Activated naive CD8-positive, alpha-beta T cell treated with anti-CD3 and anti-CD28 coated beads for 36 hours (primary cell): ENCODE data around the gene RSL1D1. TPM values are rescaled to one million over a fixed set of nuclear protein-coding genes. Genes with fewer than 3 reads are reported as not detected.
"Not testable (repeated sequence)": the region's sequence is repeated elsewhere in the genome, so short reads cannot be mapped to it uniquely, and the experiment has no call there.

ENCODE experiments used
- DNase-seq: peaks from one replicate; pipeline ENCODE4 v3.0.0; 2021
- H3K27ac Mint-ChIP-seq: one replicate; pipeline ENCODE4 v1.8.0; 2022; ENCODE audit warnings: mild to moderate bottlenecking, moderate library complexity, mixed read lengths
- H3K27me3 Mint-ChIP-seq: one replicate; pipeline ENCODE4 v1.8.0; 2022; ENCODE audit warnings: mild to moderate bottlenecking, mixed read lengths
- H3K36me3 Mint-ChIP-seq: one replicate; pipeline ENCODE4 v1.8.0; 2021; ENCODE audit warnings: mild to moderate bottlenecking, mixed read lengths
- H3K4me1 Mint-ChIP-seq: one replicate; pipeline ENCODE4 v1.8.0; 2021; ENCODE audit warnings: mixed read lengths
- H3K4me3 Mint-ChIP-seq: one replicate; pipeline ENCODE4 v1.8.0; 2022; ENCODE audit warnings: mild to moderate bottlenecking, moderate library complexity, mixed read lengths
- H3K9me3 Mint-ChIP-seq: one replicate; pipeline ENCODE4 v1.8.0; 2022; ENCODE audit warnings: mixed read lengths
- total RNA-seq, 2 experiments: library from RNA; stranded (reverse); gene quantifications; one replicate each; pipeline ENCODE4 v1.2.3, GENCODE V29; 2021

Gene RSL1D1
- total RNA-seq, 2 experiments from 2014 or later, result 434 to 441 TPM

- H3K27me3 Mint-ChIP-seq, result no peaks in the 10 kb centered on the region
- no peaks in the 10 kb centered on the region for H3K4me1 Mint-ChIP-seq
- H3K36me3 Mint-ChIP-seq, result no peaks in the 10 kb centered on the region
- H3K4me3 Mint-ChIP-seq, result no peak overlapping the region
- H3K9me3 Mint-ChIP-seq, result no peaks in the 10 kb centered on the region
- H3K27ac Mint-ChIP-seq, result no peak overlapping the region
- DNase-seq, result no peak
Measured at GRCh38 chr16:11828696-11829095, 22.6 kb downstream of the RSL1D1 start.

GRCh38 chr16:11825520-11826165 is 25.7 kb downstream of the RSL1D1 start:
- DNase-seq, H3K36me3 Mint-ChIP-seq, H3K4me1 Mint-ChIP-seq, H3K27ac Mint-ChIP-seq, H3K4me3 Mint-ChIP-seq, H3K27me3 Mint-ChIP-seq, H3K9me3 Mint-ChIP-seq: not testable (repeated sequence)

GRCh38 chr16:11824362-11824761 is 27.0 kb downstream of the RSL1D1 start:
- Mint-ChIP-seq H3K4me3 (no peak overlapping the region), H3K27me3 (no peaks in the 10 kb centered on the region), H3K27ac (no peak overlapping the region), H3K9me3 (no peaks in the 10 kb centered on the region), H3K4me1 (no peaks in the 10 kb centered on the region), H3K36me3 (no peaks in the 10 kb centered on the region)
- DNase-seq, result no peak

GRCh38 chr16:11823645-11824044 is 27.7 kb downstream of the RSL1D1 start:
- not testable (repeated sequence) for H3K4me3 Mint-ChIP-seq, H3K4me1 Mint-ChIP-seq, H3K36me3 Mint-ChIP-seq, H3K27ac Mint-ChIP-seq, H3K27me3 Mint-ChIP-seq, DNase-seq, H3K9me3 Mint-ChIP-seq

GRCh38 chr16:11819798-11820197 is 31.5 kb downstream of the RSL1D1 start:
- H3K27ac Mint-ChIP-seq, result no peak overlapping the region
- H3K27me3 Mint-ChIP-seq, result no peaks in the 10 kb centered on the region
- no peak for DNase-seq
- no peaks in the 10 kb centered on the region for H3K9me3 Mint-ChIP-seq
- no peak overlapping the region for H3K4me3 Mint-ChIP-seq
- H3K4me1 Mint-ChIP-seq, result no peaks in the 10 kb centered on the region
- H3K36me3 Mint-ChIP-seq, result no peaks in the 10 kb centered on the region

- H3K27me3 Mint-ChIP-seq, DNase-seq, H3K4me1 Mint-ChIP-seq, H3K36me3 Mint-ChIP-seq, H3K4me3 Mint-ChIP-seq, H3K27ac Mint-ChIP-seq, H3K9me3 Mint-ChIP-seq: not testable (repeated sequence)
Measured at GRCh38 chr16:11818970-11819369, 32.4 kb downstream of the RSL1D1 start.

DNA sequence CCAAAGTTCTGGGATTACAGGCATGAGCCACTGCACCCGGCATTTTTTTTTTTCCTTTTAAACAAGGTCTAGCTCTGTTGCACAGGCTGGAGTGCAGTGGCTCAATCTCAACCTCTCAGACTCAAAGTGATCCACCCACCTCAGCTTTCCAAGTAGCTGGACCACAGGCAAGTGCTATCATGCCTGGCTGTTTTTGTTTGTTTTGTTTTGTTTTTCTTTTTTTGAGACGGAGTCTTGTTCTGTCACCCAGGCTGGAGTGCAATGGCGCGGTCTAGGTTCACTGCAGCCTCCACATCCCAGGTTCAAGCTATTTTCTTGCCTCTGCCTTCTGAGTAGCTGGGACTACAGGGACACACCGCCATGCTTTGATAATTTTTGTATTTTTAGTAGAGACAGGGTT is 35.2 kb downstream of the RSL1D1 start:
- no peak overlapping the region for H3K27ac Mint-ChIP-seq
- no peak for DNase-seq
- H3K4me3 Mint-ChIP-seq, result no peak overlapping the region

DNA sequence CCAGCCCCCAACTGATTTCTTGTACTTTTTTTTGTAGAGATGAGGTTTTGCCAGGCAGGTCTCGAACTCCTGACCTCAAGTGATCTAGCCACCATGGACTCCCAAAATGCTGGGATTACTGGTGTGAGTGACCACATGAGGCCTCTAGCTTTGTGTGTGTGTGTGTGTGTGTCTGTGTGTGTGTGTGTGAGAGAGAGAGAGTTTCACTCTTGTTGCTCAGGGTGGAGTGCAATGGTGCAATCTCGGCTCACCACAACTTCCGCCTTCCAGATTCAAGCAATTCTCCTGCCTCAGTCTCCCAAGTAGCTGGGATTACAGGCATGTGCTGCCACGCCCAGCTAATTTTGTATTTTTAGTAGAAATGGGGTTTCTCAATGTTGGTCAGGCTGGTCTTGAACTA is 36.5 kb downstream of the RSL1D1 start:
- not testable (repeated sequence) for H3K9me3 Mint-ChIP-seq, H3K27me3 Mint-ChIP-seq, DNase-seq, H3K4me1 Mint-ChIP-seq, H3K4me3 Mint-ChIP-seq, H3K36me3 Mint-ChIP-seq, H3K27ac Mint-ChIP-seq

More for the DNA sequence above, 35.2 kb downstream of the RSL1D1 start:
- H3K36me3 Mint-ChIP-seq, result no peaks in the 10 kb centered on the region
- no peaks in the 10 kb centered on the region for H3K9me3 Mint-ChIP-seq
- H3K27me3 Mint-ChIP-seq, result no peaks in the 10 kb centered on the region
- H3K4me1 Mint-ChIP-seq, result no peaks in the 10 kb centered on the region

GRCh38 chr16:11806721-11807120 is 44.6 kb downstream of the RSL1D1 start:
- H3K4me1 Mint-ChIP-seq, result peaks cover 11% of the 10 kb centered on the region
- H3K4me3 Mint-ChIP-seq, result no peak overlapping the region
- no peak for DNase-seq
- H3K9me3 Mint-ChIP-seq, result no peaks in the 10 kb centered on the region
- H3K27ac Mint-ChIP-seq, result no peak overlapping the region
- H3K36me3 Mint-ChIP-seq, result no peaks in the 10 kb centered on the region
- no peaks in the 10 kb centered on the region for H3K27me3 Mint-ChIP-seq

- Mint-ChIP-seq H3K4me1 (peaks cover 18% of the 10 kb centered on the region), H3K36me3 (no peaks in the 10 kb centered on the region), H3K4me3 (no peak overlapping the region), H3K27ac (no peak overlapping the region), H3K9me3 (no peaks in the 10 kb centered on the region), H3K27me3 (no peaks in the 10 kb centered on the region)
- no peak for DNase-seq
Measured at GRCh38 chr16:11805556-11805955, 45.8 kb downstream of the RSL1D1 start.

DNA sequence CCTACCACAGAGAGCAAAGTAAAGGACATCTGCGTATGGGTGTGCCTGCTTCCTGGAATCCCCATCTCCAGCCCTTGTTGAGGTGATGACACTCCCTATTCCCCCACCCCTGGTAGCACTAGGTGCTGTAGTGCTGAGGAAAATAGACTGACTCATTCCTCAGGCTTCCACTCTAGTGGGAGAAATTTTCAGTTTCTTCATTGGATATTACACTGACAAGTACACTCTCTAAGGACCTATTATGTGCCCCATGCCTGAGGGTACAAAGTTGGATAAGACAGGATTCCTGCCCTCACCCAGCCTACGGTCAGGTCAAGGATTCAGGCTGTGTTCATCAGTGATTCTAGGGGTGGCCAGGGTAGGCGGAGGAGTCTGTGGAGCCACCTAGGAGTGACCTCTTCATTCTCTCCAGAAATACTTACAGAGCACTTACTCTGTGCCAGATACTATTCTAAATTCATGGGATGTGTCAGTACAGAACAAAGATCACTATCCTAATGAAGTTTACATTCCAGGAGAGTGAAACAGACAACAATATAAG is 49.8 kb downstream of the RSL1D1 start:
- peaks cover 35% of the 10 kb centered on the region for H3K4me1 Mint-ChIP-seq
- no peak for DNase-seq
- no peaks in the 10 kb centered on the region for H3K9me3 Mint-ChIP-seq
- peaks cover 9% of the 10 kb centered on the region for H3K36me3 Mint-ChIP-seq
- no peak overlapping the region for H3K4me3 Mint-ChIP-seq
- no peak overlapping the region for H3K27ac Mint-ChIP-seq
- H3K27me3 Mint-ChIP-seq, result no peaks in the 10 kb centered on the region

- no peak for DNase-seq
- H3K27me3 Mint-ChIP-seq, result no peaks in the 10 kb centered on the region
- peak overlapping the region; percentile 50 for H3K27ac Mint-ChIP-seq
- H3K9me3 Mint-ChIP-seq, result no peaks in the 10 kb centered on the region
- H3K36me3 Mint-ChIP-seq, result peaks cover 17% of the 10 kb centered on the region
- peak overlapping the region; percentile 93 for H3K4me3 Mint-ChIP-seq
- peaks cover 43% of the 10 kb centered on the region for H3K4me1 Mint-ChIP-seq
Measured at GRCh38 chr16:11800382-11800718, 51.0 kb downstream of the RSL1D1 start.

- H3K27ac Mint-ChIP-seq, result peak overlapping the region; percentile 82
- peaks cover 49% of the 10 kb centered on the region for H3K4me1 Mint-ChIP-seq
- no peaks in the 10 kb centered on the region for H3K9me3 Mint-ChIP-seq
Measured at GRCh38 chr16:11799509-11800381, 51.6 kb downstream of the RSL1D1 start.

DNA sequence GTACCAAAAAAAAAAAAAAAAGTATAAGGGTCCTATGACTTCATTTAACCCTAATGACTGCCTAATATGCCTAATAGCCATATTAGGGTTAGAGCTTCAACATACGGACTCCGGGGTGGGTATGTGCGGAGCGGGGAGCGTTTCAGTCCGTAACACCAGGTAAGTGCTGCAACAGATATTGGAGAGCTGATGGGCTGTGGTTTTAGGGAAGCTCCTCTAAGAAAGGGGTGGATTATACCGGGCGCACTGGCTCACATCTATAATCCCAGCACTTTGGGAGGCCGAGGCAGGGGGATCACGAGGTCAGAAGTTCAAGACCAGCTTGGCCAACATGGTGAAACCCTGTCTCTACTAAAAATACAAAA is 52.3 kb downstream of the RSL1D1 start:
- Mint-ChIP-seq H3K9me3 (no peaks in the 10 kb centered on the region), H3K27me3 (no peaks in the 10 kb centered on the region), H3K4me3 (peak overlapping the region; percentile 93), H3K36me3 (peaks cover 29% of the 10 kb centered on the region), H3K27ac (peak overlapping the region; percentile 14), H3K4me1 (peaks cover 57% of the 10 kb centered on the region)
- DNase-seq, result no peak

More at GRCh38 chr16:11799509-11800381, 51.6 kb downstream of the RSL1D1 start:
- Mint-ChIP-seq H3K27me3 (no peaks in the 10 kb centered on the region), H3K4me3 (peak overlapping the region; percentile 93), H3K36me3 (peaks cover 22% of the 10 kb centered on the region)
- no peak for DNase-seq

DNA sequence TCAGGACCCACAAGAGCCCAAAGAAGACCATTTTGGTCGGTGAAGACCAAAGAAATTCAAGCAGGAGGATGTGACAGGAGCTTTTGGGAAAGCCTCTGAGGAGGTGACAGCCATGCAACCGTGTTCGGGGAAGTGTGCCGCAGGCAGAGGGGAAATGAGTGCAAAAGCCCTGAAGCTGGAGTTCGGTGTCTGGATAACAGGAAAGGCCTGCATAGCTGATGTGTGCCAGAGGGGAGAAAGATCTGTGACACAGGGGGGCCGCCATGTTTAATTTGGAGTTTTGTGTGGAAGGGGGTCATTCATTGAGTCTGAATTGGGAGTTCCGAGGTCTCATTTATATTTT is 53.4 kb downstream of the RSL1D1 start:
- Mint-ChIP-seq H3K4me1 (peaks cover 67% of the 10 kb centered on the region), H3K4me3 (peak overlapping the region; percentile 93), H3K36me3 (peaks cover 33% of the 10 kb centered on the region), H3K9me3 (no peaks in the 10 kb centered on the region), H3K27me3 (no peaks in the 10 kb centered on the region), H3K27ac (peak overlapping the region; percentile 95)
- DNase-seq, result no peak
